Effector CD8-positive, alpha-beta T cell (primary cell): ENCODE results near the gene COL4A6.
"Not testable (repeated sequence)": the region's sequence is repeated elsewhere in the genome, so short reads cannot be mapped to it uniquely, and the experiment has no call there.

Source experiments
- DNase-seq: peaks from one replicate; lab custom pipeline; 2025; lab: John Stamatoyannopoulos, UW
- total RNA-seq, 4 experiments: gene quantifications; one replicate each; lab custom pipeline; 2026; lab: John Stamatoyannopoulos, UW

COL4A6 gene
- total RNA-seq, result 0 to 1.1 (median 0.35) reads per million in 4 experiments

DNA sequence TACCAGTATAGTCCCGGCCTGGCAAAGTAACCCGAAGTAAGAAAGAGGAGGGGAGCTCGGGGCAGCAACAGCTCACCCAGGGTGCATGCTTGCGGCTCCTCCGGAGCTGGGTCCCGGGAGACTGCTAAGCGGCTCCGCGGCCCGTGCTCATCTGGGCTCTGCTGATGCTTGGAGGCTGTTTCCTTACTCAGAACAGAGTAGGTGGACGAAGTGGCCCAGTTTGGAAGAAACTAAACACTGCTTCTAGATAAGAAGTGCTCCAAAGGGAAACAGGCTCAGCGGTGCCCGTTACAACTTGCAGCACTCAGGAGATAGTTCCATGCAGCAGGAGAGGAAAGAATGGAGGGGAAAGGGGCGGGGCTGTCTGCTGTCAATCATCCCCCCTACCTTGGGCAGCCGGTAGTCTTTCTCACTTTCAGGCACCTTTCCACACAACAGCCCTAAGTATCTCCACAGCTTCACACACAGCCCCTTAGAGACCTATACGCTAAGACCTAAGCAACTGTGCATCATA lies at the start of gene COL4A6:
COL4A6 (minus strand) TSS at position 313 of the 514 bp plus-strand sequence; CDS start at position 87, 226 bp downstream.
- DNase-seq, result no peak

DNA sequence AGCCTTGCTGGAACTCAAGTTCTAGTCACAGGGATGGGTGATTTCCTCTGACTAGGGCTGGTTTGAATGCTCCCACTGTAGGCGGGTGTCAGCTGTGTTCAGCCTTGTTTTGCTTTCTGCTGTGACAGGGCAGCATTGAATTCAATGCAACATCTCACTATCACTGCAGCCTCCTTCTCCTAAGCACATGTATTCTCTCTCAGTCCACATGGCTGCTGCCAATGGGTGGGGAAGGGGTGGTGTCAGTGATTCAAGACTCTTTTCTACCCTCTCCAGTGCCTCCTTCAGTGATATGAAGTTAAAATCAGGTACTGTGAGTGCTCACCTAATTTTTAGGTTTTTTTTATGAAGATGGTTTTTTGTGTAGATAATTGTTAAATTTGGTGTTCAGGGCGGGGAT lies 47.7 kb upstream of the COL4A6 start:
- DNase-seq, result no peak

DNA sequence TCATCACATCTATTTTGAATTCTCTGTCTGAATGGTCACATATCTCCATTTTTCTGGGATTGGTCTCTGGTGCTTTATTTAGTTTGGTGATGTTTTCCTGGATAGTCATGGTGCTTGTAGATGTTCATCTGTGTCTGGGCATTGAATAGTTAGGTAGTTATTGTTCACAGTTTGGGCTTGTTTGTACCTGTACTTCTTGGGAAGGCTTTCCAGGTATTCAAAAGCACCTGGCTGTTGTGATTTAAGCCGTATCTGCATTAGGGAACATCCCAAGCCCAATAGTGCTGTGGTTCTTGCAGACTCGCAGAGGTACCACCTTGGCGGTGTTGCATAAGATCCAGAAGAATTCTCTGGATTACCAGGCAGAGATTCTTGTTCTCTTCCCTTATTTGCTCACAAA lies 46.0 kb upstream of the COL4A6 start:
- no peak for DNase-seq

DNA sequence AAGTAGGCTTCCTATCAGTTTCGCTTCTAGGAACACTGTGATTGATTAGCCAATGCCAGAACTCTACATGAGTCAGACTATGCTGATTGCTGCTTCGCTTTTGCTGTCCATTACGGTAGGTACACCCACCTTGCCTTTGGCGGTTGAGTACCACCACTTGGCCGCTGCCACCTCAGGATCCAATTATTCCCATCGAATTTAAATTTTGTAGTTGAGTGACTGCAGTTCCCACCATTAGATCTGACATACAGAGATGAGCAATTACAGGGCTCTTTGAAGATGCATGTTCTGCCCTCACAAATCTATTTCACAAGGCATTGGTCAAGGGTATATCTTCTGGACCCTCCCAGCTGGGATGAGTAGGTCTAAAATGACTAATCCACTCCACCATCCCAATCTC lies 43.3 kb upstream of the COL4A6 start:
- DNase-seq, result not testable (repeated sequence)

DNA sequence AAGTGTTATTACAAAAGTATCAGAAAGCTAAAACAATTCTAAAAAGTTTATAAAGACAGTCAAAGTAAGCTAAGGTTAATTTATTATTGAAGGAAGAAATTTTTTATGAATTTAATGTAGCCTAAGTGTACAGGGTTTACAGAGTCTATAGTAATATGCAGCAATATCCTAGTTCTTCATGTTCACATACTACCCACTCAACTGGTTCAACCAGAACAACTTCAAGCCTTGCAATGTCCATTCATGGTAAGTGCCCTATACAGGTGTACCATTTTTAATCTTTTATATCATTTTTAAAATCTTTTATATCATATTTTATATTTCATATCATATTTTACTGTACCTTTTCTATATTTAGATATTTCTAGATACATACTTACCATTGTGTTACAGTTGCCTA lies 35.8 kb upstream of the COL4A6 start:
- DNase-seq, result no peak

DNA sequence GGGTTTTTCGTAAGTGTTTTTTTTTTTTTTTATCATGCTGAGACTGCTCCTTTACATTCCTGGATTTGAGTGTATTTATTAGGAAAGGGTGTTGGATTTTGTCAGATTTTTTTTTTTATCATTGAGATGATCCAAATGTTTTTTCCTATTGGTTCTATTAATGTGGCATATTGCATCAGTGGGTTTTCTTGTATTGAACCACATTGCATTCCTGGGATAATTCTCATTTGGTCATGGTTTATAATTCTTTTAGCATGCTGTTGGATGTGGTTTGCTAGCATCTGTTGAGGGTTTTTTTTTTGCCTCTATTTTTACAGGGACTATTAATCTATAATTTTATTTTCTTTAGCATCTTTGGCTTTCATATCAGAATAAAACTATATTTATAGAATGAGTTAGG lies 30.3 kb upstream of the COL4A6 start:
- no peak for DNase-seq

DNA sequence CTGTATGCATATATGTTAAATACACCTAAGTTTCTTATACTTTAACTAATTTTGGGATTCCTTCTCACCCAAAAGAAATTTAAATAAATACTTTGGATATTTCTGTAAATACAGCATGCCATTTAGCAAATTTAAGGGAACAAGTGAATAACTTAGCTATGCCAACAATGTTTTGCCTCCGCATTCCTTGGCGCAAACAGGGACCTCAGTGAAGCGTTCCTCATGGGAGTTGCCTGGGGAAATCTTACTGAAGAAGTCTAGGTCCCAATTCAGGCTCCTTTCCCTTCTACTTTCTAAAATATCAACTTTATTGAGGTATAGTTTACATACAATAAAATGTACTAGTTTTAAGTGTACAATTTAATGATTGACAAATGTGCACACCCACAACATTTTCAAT lies 26.4 kb upstream of the COL4A6 start:
- no peak for DNase-seq

DNA sequence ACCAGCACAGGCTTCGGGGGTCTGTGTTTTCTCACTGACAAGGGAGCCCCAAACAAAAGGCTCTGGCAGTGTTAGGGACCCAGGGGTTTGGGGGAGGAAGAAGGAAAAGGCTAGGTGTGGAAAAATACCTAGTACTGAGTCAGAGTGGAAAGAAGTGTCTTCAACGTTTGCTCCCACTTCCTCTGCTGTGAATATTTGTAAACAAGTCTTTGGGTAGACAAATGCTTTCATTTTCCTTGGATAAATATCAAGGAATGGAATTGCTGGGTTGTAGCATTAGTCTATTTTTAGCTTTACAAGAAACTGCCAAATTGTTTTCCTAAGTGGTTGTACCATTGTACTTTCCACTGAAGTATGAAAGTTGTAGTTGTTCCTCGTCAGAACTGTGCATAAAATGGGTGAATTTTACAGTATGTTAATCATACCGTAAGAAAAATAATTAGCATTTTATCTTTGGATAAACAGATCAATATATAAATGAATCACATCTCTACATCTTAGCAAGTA lies 18.8 kb upstream of the COL4A6 start:
- no peak for DNase-seq

DNA sequence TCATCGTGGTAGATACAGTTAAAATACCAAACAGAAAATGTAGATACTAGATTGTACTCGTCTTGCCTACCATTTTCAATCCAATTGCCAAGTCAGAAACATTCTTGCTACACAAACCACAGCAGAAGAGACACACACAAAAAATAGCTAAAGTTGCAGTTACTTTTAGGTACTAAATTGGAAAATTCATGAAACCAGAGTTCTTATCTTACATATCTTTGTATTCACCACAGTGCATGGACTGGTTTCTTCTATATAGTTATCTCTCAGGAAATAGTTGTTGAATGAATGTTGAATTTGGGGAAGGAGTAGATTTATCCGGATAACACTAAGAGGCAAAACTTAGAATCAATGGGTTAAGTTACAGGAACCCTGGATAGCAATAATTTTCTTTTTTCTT lies 15.6 kb upstream of the COL4A6 start:
- DNase-seq, result no peak

DNA sequence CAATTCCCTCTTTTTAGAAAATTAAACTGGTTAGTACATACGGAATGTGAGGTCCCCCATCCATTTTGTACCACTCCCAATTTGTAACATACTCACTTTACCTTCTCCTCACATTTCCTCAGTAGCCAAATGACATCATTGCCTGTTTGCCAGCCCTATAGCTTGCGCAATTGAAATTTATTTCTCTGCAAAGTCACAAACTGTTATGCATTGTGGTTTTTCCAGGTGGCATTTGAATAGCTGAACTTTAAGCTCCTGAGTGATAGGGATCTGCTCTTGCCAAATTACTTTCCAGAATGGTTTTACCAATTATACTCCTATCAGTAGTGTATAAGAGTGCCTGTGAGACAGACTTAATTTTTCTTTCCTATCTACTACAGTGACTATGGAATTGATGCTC lies 9.1 kb upstream of the COL4A6 start:
- no peak for DNase-seq

DNA sequence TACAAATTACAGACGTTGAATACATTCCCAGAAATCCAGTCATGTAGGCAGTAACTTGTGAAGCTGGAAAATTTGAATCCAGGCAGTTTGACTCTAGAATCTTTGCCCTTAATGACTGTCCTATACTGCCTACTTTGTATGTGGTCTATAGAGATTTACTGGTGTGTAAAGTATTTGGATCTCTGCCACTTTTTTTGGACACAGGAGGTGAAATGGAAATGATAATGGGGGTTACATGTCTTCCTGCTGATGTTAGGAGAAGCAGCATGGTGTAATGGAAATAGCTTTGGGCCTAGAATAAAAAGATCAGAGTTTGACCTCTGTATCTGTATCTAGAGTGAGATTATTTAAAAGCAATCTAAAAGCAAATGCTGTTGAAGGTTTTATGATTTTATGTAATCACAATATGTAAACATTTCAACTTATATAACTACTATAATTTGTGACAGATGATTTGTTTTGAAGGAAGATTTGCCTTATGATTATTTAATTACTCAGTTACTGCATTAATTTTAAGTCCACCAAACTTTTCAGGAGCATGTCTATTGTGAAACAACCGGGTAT lies 4.8 kb upstream of the COL4A6 start:
- no peak for DNase-seq

DNA sequence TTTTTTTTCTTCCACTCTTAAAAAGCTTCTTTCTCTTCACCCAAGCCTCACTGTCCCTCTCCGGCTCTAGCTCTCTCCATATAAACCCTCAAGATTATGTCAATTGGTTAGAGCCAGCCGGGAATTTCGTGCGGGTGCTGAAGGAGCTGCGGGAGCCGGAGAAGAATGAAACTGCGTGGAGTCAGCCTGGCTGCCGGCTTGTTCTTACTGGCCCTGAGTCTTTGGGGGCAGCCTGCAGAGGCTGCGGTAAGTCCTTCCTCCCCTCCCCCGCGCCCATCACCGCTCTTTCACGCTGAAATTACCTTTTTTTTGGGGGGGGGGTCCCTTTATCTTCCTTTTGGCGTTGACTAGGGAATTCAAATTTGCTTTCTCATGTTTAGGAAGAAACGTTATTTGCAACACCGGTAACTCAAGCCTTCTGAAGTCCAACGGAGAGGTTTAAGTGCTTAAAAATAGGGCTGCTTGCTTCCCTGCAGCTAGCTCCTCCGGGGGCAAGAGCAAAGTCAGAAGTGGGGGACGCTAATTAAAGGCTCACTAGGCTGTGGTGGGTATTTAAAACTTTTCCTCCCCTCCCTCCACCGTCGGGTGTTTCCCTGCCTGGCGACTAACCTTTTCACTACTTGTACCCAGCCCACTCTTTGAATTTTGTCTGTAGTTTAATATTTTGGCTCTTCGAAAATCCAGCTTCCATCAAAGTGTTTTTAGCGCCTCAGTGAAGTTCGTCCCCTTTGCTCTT lies 1.9 kb upstream of the COL4A6 start:
- no peak for DNase-seq

DNA sequence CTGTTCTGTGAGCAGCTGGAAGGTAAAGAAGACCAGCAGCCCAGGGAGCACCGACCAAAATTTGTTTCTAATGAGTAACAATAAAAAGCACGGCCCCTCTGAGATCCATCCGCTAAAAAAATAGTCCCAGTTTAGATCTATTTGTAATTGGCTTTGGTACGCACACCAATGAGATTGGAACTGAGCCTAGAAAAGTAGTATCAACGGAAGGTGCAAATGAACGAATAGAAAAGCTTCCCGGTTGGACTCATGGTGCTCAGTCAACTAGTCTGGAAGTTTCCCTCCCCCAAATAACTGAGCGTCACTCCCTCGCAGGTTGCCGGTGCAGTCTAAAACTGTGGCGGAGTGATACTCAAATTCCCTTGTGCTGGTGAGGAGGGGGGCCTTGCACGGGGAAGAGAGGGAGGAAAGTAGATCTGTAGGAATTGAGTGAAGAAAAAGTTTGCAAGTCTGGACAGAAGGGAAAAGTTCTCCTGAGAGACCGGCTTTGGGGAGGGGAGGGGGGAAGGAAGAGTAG lies 1.3 kb upstream of the COL4A6 start, which contains the start of gene COL4A5:
COL4A5 (plus strand) TSS at position 413 of the 517 bp plus-strand sequence. CDS start 288 bp downstream, outside the sequence.
- no peak for DNase-seq

DNA sequence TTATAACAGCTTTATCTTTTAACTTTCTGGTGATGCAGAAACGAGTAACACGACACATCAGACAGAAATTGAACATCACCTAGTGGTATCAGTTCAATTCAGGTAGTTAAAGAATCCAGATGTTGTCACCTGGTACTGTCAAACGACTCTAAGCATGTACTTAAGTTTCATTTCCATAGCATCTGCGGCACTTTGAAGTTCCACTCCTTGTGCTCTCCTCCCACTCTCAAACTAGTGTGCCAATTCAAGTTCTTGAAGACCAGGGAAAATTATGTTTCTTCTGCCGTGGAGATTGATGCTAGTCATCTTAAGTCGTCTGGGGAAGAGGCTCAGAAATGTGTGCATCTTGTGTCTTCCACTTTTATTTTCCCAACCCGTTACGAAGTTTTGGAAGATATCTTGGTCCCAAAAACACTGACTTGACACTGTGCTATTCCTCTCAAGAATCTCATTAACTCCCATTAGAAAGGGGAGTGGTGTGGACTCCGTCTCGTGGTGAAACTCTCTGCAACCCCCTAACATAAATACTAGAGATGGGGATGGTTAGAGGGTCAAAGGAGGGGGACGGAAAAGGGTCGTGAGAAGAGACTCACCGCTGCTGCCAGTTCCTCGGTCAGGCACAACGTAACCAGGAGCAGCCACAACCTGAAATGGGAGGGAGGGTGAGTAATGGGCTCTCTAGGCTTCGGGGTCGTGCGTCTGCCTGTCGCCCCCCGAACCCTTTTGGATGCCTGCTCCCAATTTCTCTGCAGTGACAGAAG lies 693 bp downstream of the COL4A6 start:
- DNase-seq, result no peak

DNA sequence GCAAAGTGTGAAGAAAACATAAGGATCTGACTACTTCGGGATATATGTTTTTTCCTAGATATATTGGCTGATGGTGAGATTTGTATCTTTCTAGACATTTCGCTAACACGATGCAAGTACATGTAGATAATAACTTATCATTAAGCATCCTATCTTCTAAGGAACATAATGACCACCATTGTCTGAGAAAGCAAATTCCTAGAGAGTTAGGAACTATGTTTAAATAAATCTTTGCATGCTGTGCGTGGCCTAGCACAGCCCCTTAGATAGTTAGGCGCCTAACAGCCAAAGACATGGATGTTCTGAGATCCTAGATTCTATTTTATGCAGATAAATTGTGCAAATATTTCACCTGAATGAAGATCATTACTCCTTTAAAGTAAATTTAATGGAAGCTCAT lies 3.0 kb downstream of the COL4A6 start:
- DNase-seq, result no peak

DNA sequence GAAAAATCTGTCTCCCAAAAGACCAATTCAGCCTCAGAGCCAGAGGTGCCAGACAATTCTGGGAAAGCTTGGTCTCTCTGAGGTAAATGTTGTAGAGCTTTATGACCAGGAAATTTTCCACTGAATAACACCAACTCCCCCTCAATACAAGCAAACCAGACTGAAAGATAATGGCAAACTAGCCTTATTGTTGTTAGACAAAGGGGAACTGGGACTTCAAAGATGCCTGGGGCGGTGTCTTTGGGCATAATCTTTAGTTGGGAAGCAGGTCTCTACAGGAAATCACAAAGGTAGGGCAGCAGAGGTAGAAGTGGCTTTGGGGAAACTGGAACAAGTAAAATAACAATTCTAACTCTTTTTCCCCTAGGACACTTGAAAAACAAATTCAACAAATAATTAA lies 12.0 kb downstream of the COL4A6 start:
- no peak for DNase-seq

DNA sequence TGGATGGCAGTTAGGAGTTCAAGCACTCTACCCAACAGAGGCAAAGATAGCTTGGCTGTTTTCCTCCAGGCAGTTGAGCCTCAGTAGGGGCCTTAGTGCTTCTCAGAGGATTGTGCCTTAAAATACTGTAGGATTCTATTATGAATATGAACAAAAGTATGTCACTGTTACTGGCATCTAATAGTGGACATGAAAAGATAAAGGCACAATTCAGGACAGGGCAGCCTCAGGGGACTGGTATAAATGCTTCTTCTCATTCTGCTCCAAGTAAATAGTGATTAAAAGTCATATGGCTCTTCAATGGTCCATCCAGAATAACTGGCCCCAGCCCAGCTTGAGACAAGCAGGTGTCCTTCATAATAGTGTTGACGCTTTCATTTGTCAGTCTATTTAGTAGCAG lies 17.7 kb downstream of the COL4A6 start:
- DNase-seq, result no peak

DNA sequence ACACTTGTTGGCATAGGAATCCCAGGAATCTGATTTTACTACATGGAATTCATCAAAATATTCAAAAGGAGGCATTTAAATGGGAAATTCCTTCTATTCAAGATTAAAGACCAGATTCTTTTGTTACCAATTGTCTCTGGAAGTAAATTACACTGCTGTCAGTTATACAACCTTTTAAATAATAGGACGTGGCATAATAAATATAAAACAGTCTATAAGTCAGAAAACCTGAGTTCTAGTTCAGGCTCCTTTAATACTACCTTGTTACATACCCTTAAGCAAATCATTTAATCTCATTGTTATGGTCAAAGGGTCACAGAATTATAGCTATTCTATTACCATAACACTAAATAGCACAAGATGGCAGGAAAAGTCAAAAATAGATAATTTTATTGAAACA lies 18.8 kb downstream of the COL4A6 start:
- DNase-seq, result no peak

DNA sequence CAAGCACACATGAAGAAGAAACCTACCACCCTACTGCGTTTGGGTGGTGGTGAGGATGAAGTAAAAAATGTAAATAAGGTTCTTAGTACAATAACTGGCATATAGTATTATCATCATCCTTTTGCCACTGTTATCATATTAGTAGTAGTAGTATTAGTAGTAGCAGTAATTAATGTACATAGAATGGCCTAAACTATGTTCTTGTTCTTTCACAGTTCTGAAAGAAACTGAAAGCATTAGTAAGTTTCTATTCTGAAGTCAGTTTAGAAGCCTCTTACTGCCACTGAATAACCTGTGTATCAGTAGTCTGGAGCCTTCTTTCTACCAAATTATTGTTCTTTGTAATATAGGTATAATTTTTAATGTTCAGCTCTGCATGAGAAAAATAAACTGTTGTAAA lies 21.0 kb downstream of the COL4A6 start:
- DNase-seq, result no peak

DNA sequence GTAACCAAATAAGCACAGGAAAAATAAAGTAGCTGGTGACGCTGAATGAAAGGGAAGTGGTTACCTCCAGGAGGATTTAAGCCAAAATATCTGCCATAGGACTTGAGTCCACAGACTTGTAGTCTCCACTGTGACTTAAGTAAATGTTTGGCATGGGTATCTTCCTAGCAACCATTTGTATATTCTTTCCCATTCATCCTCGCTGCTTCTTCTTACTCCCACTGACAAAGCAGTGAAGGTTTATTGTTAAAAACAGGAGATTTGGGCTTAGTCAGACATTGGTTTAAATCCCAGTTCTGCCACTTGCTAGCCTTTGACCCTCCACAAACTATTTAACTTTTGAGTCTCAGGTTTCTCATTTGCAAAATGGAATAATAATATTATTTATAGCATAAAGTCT lies 22.3 kb downstream of the COL4A6 start:
- DNase-seq, result no peak

DNA sequence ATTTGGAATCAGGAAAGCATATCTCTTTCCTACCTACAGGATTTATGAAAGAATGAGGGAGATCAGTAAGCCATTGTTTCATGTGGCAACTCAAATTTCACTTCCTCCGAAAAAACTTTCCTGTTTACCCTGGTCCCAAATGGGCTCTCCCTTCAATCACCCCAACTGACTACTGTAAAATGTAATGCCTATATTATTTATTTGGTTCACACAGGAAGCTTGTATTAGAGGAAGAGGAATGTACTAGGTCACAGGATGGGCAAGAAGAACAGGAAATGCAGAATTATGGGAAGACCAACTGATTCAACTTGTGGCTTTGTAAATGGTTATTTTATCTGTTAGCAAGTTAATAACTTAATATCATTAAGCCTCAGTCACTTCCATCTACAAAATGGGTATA lies 23.1 kb downstream of the COL4A6 start:
- DNase-seq, result no peak

DNA sequence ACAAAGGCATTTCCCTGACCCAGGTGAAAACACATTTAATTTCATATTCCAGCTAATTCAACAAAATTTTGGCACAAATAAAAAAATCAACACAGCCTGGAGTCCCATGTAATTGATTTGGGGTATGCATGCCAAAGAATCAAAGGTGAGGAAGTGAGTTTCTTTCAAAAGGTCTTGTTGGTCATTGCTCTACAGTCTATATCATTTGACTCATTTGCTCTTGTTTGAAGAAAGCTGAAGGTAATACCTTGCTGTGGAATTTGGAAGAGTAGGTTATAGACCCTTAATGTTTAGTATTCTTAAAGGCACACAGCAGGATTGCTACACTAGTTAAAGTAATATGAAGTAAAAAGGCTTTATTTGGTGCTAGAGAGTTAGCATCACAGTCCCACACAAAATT lies 25.4 kb downstream of the COL4A6 start:
- no peak for DNase-seq
